ENCODE measurements around the gene CIB2.

Gene CIB2

DNA sequence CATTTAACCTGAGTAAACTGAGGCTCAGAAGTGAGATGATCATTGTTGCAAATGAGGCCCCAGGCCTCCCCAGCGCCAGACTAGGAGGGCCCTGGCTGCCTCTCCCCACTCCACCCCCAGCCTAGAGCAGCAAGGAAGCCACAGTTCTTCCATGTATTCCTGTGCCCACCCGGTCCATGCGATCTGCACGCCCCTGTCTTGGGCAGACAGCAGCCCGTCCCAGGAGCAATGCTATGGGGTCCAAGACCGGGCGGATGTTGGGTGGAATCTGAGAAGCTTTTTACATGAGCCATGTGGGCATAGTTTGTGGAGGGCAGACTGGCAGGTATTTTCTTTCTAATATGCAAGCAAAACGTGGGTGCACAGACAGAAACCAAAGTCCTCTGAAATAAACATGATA lies 23.8 kb downstream of the CIB2 start:
- no peak for DNase-seq (ENCODE audit: low read depth in 3 of 3)

DNA sequence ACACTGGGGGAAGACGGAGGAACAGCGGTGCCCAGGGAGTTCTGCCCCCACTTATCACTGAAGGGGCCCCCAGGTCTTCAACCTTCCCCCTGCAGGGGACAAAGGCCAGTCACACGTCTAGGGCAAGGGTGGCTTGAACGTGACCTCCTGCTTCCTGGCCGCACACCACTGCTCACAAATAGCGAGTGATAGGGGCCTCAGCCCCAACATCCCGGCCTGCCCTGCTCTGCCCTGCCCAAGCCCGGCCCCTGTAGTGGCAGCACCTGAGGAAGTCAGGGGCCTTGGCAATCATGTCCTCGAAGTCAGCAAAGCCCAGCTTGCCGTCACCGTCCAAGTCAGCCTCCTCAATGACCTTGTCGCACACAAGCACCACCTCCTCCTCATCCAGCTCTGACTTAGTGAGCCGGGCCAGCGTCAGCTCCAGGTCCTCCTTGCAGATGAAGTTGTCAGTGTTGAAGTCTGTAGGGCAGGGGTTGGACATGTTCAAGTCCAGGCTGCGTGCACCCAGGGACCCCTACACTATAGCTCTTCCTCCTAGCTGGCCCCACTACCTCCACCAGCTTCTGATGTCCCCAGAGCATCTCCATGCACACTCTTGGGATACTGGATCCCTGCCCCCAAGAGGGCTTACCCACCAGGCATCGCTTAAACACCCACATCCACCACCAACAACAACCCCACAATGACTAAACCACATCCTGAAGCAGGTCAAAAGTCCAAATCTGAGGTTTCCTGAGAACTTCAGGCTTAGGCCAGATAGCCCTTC lies 25.6 kb downstream of the CIB2 start:
- no peak for DNase-seq (ENCODE audit: low read depth in 3 of 3)

- DNase-seq (ENCODE audit: low read depth in 3 of 3): no peak
These were observed 26.4 kb downstream of the CIB2 start for GRCh38 chr15:78104566-78105475.

DNA sequence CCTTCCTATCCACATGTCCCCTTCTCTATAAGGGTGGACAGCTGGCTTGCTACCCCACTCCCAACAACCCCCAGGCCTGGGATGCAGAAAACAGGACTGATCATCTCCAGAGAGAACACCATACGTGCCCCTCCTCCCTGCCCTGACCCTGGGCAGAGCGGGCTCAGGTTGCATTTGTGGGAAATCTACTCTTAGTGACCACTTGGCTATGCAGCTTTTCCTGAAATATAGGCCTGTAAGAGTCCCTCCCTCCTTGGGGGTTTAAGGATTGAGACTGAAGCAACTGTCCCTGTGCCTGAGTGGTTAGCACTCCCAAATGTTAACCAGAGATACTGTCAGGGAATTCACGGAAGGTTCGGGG lies 27.1 kb downstream of the CIB2 start:
- no peak for DNase-seq (ENCODE audit: low read depth in 3 of 3)

GRCh38 chr15:78103406-78104118 lies 27.7 kb downstream of the CIB2 start:
- peak in 1 of 3 experiments; percentile 32 for DNase-seq (ENCODE audit: low read depth in 3 of 3)

DNA sequence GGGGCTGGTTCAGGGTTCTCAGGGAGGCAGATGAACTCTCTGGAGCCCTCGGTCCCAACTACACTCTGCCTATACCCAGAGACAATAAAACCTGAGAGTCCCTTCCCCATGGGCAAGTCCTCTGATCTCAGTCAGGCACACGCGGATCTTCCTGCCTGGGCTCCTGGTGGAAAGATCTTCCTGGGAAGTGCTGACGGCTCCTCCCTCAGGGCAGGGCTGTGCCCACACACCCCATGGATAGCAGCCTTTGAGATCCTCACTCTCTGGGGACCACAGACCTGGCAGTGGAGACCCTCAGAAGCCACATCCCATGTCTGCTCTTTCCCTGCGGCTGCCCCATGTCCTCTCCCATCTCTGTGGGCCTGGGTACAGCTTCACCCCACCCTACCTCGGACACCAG lies 28.5 kb downstream of the CIB2 start:
- DNase-seq (ENCODE audit: low read depth in 3 of 3): no peak

- no peak for DNase-seq (ENCODE audit: low read depth in 3 of 3)
These were observed 29.0 kb downstream of the CIB2 start for GRCh38 chr15:78102211-78102610.

DNA sequence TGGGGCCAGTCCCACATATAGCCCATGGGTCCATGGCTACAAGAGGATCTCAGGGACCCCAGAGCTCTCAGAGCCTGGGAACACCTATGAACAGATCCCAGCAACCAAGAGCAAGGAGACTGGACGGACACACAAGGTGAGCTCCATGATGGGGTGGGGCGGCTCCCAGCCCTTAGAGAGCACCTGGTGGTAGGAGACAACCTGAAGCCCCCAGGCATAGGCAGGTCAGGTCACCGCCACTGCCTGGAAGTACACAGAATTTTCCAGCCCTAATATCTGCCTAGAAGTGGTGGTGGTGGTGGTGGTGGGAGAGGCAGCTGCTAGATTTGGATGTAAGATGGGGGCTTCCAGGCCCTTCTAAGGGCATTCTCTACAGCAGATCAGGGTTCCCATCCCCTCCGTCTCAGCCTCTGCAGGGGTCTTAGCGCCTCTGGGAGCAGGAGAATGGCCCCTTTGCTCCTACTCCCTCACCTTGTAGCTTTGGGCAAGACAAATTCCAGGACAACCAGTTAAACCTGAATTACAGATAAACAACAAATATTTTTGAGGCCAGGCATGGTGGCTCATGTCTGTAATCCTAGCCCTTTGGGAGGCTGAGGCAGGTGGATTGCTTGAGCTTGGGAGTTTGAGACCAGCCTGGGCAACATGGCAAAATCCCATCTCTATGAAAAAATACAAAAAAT lies 29.7 kb downstream of the CIB2 start:
- no peak for DNase-seq (ENCODE audit: low read depth in 3 of 3)

GRCh38 chr15:78100886-78101285 lies 30.4 kb downstream of the CIB2 start:
- no peak for DNase-seq (ENCODE audit: low read depth in 3 of 3)

DNA sequence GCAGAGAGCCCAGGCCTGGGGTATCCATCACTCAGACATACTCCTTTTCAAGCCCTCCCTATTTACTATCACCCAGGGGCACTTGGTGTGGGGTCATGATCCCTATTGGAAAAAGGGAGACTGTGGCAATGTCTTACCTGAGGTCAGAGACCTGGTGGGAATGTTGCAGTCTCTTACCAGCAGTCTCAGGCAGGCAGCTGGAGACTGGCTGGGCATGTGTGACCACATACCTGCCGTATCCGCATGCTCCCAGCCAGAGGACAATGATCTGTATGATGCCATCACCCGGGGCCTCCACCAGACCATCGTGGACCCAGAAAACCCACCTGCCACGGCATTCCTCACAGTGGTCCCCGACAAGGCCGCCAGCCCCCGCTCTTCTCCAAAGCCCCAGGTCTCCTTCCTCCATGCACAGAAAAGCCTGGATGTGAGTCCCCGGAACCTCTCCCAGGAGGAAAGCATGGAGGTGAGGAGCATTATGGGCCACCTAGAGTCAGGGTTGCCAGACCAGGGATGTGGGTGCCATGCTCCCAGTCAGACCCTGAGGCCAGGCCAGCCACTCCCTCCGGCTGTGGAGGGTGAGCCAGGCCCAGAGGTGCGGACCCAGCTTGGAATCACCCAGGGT lies 33.0 kb downstream of the CIB2 start:
- DNase-seq (ENCODE audit: low read depth in 3 of 3): no peak

DNA sequence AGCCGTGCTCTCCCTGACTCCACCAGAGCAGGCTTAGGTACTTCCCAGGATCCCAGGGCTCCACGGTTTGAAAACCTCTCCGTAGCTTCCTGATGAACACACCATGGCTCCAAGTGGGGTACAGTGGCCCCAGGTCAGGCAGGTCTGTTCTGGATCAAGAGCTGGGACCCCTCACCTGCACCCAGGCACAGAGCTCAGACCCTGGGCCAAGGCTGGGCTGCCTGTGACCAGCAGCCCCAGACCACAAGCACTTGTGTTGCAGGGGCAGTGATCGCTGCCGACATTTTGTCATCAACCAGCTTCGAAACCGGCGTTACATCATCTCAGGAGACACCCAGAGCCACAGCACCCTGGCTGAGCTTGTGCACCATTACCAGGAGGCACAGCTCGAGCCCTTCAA lies 33.6 kb downstream of the CIB2 start:
- no peak for DNase-seq (ENCODE audit: low read depth in 3 of 3)

- DNase-seq (ENCODE audit: low read depth in 3 of 3): no peak
These were observed 37.8 kb downstream of the CIB2 start for GRCh38 chr15:78093242-78094020.

DNA sequence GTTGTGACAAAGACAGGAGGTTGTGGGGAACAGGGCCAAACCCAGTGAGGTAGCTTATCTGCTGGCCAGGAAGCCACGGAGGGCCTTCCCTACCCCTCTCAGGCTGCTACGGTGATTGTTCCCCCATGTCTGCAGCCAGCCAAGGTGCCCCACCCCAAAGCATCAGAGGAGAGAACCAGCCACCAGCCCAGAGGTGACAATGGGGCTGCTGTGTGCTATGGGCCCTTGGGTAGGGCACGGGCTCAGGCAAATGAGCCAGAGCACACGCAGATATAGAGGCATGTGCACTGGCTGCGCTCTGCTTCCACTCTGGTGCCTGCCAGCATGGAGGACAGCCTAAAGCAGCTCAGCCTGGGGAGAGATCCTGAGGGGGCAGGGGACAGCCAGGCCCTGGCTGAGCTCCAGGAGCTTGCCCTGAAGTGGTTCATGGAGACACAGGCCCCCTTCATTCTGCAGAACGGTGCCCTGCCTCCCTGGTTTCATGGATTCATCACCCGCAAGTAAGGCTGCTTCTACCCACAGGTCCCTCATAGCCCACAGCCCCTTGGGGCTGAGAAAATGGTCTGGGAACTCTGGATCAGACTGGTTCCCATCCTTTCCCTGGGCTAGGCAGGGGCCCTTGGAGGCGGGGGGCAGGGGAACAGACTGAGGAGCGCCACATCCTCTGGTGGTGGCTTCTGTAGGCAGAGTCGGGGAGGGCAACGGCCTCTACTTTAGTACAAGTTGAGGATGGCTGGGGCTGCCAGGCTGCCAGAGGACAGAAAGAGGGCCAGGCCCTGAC lies 38.8 kb downstream of the CIB2 start, which contains the start of gene SH2D7:
Gene SH2D7 (plus strand): TSS at position 301 of the 781 bp plus-strand sequence. CDS start 24 bp downstream, at position 325.
- DNase-seq (ENCODE audit: low read depth in 3 of 3): no peak

DNA sequence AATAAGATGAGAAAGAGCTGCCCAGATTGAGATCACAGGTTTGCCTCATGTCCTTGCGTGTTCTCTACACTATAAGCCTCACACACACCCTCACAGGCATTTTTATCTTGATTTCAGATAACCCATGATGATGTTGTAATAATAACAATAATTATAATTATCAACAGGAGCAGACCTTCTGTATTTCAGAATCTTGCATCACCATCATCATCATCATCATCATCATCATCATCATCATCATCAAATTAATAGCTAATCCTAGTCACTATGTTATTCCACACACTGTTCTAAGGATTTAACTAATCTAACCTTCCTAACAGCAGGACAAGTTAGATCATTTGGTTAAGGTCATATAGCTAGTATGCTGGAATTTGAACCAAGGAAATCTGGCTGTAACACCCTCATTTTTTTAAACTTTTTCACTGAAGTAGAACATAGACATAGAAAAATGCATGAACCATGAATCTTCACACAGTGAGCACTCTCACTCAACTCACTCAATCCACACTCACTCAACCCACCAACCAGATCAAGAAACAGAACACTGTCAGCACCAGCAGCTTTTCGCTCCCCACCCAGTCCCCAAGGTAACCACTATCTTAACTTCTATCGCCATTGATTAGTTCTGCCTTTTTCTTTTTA lies 40.7 kb downstream of the CIB2 start:
- DNase-seq (ENCODE audit: low read depth in 3 of 3): no peak

- no peak for DNase-seq (ENCODE audit: low read depth in 3 of 3)
These were observed 42.5 kb downstream of the CIB2 start for GRCh38 chr15:78088773-78089080.

DNA sequence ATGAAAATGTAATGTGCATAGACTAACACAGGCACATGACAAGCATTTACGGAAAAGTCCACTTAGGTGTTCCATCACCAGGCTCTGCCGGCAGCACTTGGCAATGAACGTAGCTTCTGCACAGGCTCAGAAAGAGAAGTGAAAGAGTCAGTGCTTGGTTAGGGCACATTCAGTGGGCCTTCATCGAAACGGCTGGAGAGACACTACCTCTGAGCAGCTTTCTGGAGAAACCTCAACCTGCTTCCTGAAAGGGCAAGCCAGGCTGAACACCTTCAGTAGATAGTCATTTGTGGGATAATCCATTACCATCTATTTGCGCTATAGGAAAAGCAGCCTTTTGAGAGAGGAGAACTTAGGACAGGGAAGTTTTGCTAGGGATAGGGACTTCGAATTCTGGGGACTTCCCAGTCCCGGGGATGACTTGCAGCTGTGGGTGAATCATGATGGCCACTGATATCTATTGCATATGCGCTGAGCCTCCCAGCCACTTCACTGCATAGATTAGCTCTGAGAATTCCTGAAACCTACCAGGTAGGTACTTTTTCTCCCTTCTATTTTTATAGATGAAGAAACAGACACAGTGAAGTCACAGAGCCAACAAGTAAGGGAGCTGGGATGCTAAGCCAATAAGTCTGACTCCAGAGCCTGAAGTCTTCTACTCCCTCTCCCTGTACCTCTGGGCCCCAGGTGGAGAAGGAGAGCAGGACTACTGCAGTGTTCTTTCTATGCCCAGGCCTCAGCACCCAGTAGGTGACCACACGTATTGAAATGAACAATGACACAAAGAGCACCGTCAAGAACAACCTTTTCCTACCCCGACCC lies 43.1 kb downstream of the CIB2 start:
- no peak for DNase-seq (ENCODE audit: low read depth in 3 of 3)

DNA sequence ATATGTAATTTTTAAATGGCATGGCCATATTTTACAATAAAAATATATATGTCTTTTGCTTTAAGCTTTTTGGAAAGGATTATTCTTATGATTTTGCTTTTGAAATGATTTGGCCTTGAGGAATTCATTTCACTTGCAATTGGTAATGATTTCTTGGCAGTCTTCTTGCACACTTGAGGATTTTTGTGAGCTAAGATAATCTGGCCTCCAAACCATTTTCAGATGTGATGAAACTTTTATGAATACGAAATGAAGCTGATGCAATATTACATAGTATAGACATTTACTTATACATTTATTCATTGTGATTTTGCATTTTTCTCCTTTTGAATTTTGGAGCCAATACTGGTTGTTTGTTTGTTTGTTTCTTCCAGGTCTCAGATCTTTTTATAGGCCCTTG lies 45.3 kb downstream of the CIB2 start:
- no peak for DNase-seq (ENCODE audit: low read depth in 3 of 3)

- no peak for DNase-seq (ENCODE audit: low read depth in 3 of 3)
These were observed 46.8 kb downstream of the CIB2 start for GRCh38 chr15:78084449-78084750.

Measured in stimulated activated CD4-positive, alpha-beta T cell treated with anti-CD3 and anti-CD28 coated beads, TNF-alpha, amount 100 ng/mL, for 4 hours (primary cell).